Measurements from ENCODE around the gene LAD1.

LAD1 gene

GRCh38 chr1:201436969-201437368 is 37.8 kb upstream of the LAD1 start:
- CTCF ChIA-PET = interaction anchor here (1.0 to 6.0 kb wide), 12 partner anchors 11 to 89 kb away, joined by 3 to 248 read pairs (median 26); partner anchors contain the start of genes CSRP1 and PHLDA3
- DNase-seq (ENCODE audit: low read depth, low spot score) = no peak
- TF ChIP-seq CTCF (IDR thresholded peaks at IDR 0.05; ENCODE audit: insufficient read depth, low read length, missing control alignments) = no peak
- no peak overlapping the region for H3K4me3 ChIP-seq (ENCODE audit: low read depth, low read length)
- POLR2A ChIA-PET = no interaction called here

GRCh38 chr1:201436393-201436792 is 37.3 kb upstream of the LAD1 start:
- no peak overlapping the region for H3K4me3 ChIP-seq (ENCODE audit: low read depth, low read length)
- ChIA-PET CTCF (interaction anchor here (0.8 to 6.0 kb wide), 25 partner anchors 10 to 183 kb away, joined by 3 to 248 read pairs (median 5); partner anchors contain the start of genes CSRP1 and PHLDA3), POLR2A (interaction anchor here (1.6 kb wide), 1 partner anchor 26 kb away, joined by 13 read pairs; no protein-coding TSS in a partner anchor)
- TF ChIP-seq CTCF (IDR thresholded peaks at IDR 0.05; ENCODE audit: insufficient read depth, low read length, missing control alignments) = peak; percentile 46
- DNase-seq (ENCODE audit: low read depth, low spot score) = no peak

GRCh38 chr1:201434266-201434665 is 35.1 kb upstream of the LAD1 start:
- CTCF ChIA-PET = interaction anchor here (1.0 to 6.0 kb wide), 9 partner anchors 9 to 180 kb away, joined by 3 to 248 read pairs (median 5); partner anchors contain the start of gene CSRP1
- TF ChIP-seq CTCF (IDR thresholded peaks at IDR 0.05; ENCODE audit: insufficient read depth, low read length, missing control alignments) = no peak
- no peak overlapping the region for H3K4me3 ChIP-seq (ENCODE audit: low read depth, low read length)
- POLR2A ChIA-PET = no interaction called here
- no peak for DNase-seq (ENCODE audit: low read depth, low spot score)

- TF ChIP-seq CTCF (IDR thresholded peaks at IDR 0.05; ENCODE audit: insufficient read depth, low read length, missing control alignments) = no peak
- ChIA-PET POLR2A (no interaction called here), CTCF (interaction anchor here (1.0 to 6.0 kb wide), 10 partner anchors 10 to 182 kb away, joined by 3 to 248 read pairs (median 4); partner anchors contain the start of gene CSRP1)
- no peak for DNase-seq (ENCODE audit: low read depth, low spot score)
- H3K4me3 ChIP-seq (ENCODE audit: low read depth, low read length) = no peak overlapping the region
Observed at GRCh38 chr1:201433609-201434008, 34.5 kb upstream of the LAD1 start.

- no peak for TF ChIP-seq CTCF (IDR thresholded peaks at IDR 0.05; ENCODE audit: insufficient read depth, low read length, missing control alignments)
- ChIA-PET POLR2A (no interaction called here), CTCF (interaction anchor here (1.0 to 6.0 kb wide), 2 partner anchors 17 to 82 kb away, joined by 4 to 179 read pairs; no protein-coding TSS in a partner anchor)
- DNase-seq (ENCODE audit: low read depth, low spot score) = no peak
- H3K4me3 ChIP-seq (ENCODE audit: low read depth, low read length) = no peak overlapping the region
Observed at GRCh38 chr1:201430776-201431175, 31.7 kb upstream of the LAD1 start.

GRCh38 chr1:201429736-201430501 is 30.8 kb upstream of the LAD1 start:
- CTCF ChIA-PET = interaction anchor here (1.3 kb wide), 1 partner anchor 18 kb away, joined by 3 read pairs; no protein-coding TSS in a partner anchor
- no peak for TF ChIP-seq CTCF (IDR thresholded peaks at IDR 0.05; ENCODE audit: insufficient read depth, low read length, missing control alignments)
- H3K4me3 ChIP-seq (ENCODE audit: low read depth, low read length) = no peak overlapping the region
- POLR2A ChIA-PET = no interaction called here
- no peak for DNase-seq (ENCODE audit: low read depth, low spot score)
